Activated CD8-positive, alpha-beta memory T cell treated with anti-CD3 and anti-CD28 coated beads, Interleukin-2, amount 50 U/mL, for 24 hours (primary cell): Measurements from ENCODE around the gene ZNF100.
"Not testable (repeated sequence)": the region's sequence is repeated elsewhere in the genome, so short reads cannot be mapped to it uniquely, and the experiment has no call there.

Source experiments
- DNase-seq: peaks from one replicate; pipeline ENCODE4 v3.0.0-alpha.2; 2020; ENCODE audit errors: extremely low read depth

The ZNF100 gene

GRCh38 chr19:21767065-21767800, at the start of gene ZNF100:
TSS of gene ZNF100 (minus strand) at chr19:21767579. CDS start at chr19:21767429, 150 bp downstream.
- DNase-seq: peak; percentile 77

- no peak for DNase-seq
These were observed 45.1 kb upstream of the ZNF100 start for GRCh38 chr19:21812448-21812847.

- DNase-seq: not testable (repeated sequence)
These were observed 41.1 kb upstream of the ZNF100 start for GRCh38 chr19:21808400-21809000.

- DNase-seq: no peak
These were observed 22.2 kb upstream of the ZNF100 start for GRCh38 chr19:21789466-21790085.

DNA sequence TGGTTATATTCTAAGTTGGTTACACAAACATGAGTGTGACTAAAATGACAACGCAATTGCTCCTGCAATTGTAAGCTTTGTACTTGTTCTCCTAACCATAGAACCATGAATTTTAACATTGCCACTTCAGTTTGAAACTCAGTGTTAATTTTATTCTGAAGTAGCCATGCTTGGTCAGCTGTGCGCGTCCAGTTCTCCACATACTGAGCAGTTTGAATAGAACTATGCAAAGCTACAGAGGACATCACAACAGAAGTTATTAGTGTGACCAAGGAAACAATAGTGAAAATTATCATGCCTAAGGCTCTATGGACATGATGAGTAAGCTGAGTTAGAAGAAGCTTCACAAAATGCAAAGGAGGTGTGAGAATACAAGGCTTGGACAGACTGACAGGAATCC, 19.6 kb upstream of the ZNF100 start:
- DNase-seq: no peak

DNA sequence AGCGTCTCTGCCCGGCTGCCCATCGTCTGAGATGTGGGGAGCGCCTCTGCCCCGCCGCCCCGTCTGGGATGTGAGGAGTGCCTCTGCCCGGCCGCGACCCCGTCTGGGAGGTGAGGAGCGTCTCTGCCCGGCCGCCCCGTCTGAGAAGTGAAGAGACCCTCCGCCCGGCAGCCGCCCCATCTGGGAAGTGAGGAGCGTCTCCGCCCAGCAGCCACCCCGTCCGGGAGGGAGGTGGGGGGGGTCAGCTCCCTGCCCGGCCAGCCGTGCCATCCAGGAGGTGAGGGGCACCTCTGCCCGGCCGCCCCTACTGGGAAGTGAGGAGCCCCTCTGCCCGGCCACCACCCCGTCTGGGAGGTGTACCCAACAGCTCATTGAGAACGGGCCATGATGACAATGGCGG, 8.4 kb upstream of the ZNF100 start:
- DNase-seq: not testable (repeated sequence)

- DNase-seq: not testable (repeated sequence)
These were observed 694 bp downstream of the ZNF100 start for GRCh38 chr19:21766705-21767064.

GRCh38 chr19:21765151-21765550, 2.2 kb downstream of the ZNF100 start:
- no peak for DNase-seq

- DNase-seq: not testable (repeated sequence)
These were observed 5.8 kb downstream of the ZNF100 start for GRCh38 chr19:21761547-21761946.

DNA sequence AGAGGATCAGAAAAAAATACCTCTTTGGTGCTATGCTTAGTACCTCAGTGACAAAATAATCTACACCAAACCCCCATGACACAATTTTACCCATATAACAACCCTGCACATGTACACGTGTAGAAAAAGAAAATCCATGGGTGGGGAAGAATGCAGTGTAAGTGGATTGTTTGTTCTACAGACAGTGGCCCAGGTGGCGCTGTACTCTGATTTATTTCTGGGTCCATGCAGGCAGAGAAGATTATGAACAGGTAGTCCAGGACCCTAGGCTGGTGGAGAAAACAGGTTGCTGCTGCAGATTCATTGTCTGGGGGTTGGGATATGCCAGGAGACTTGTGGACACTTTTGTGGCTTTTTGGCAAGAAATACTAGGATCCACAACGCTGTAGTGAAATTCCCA, 9.1 kb downstream of the ZNF100 start:
- no peak for DNase-seq

GRCh38 chr19:21755555-21755954, 11.8 kb downstream of the ZNF100 start:
- DNase-seq: not testable (repeated sequence)

DNA sequence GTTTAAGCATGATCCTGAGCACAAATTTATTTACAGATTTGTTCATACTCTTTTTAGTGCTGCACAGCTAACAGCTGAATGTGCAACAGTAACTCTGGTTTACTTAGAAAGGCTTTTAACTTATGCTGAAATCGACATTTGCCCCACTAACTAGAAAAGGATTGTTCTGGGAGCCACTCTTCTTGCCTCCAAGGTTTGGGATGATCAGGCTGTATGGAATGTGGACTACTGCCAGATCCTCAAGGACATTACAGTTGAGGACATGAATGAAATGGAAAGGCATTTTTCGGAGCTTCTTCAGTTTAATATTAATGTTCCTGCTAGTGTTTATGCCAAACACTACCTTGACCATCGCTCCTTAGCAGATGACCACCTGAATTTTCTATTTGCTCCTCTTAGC, 16.0 kb downstream of the ZNF100 start:
- DNase-seq: no peak

- DNase-seq: no peak
These were observed 16.7 kb downstream of the ZNF100 start for GRCh38 chr19:21750586-21751128.

DNA sequence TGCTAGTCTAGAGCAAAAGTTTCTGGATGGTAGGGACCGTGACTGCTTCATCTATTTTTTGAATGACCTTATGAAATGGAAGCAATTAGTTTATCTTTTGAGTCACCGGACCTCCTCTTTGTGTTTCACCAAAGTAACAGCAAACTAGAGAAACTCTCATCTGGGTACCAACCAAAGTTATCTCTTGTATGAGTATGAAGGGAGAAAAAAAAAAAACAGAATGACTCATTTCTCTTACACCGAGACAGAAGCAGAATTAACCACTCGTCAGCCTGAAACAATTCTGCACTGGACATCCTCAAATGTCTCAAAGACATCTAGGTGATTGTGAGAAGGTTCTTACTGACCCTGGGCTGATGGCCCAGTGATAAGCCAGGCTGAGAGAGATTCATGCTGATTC, 18.3 kb downstream of the ZNF100 start:
- no peak for DNase-seq

- DNase-seq: no peak
These were observed 19.3 kb downstream of the ZNF100 start for GRCh38 chr19:21748088-21748487.

DNA sequence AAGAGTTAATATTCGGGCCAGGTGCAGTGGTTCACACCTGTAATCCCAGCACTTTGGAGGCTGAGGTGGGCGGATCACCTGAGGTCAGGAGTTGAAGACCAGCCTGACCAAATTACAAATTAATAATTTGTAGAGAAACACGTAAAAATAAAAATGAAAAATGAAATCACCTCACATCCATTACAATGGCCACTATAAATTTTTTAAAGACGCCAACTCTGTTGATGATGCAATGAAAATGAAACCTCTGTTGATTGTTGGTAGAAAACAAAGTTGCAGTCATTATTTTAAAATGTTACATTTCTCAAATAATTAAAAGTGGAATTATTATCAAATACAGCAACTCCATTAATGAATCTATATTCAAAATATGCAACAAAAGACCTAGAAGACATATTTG, 26.8 kb downstream of the ZNF100 start:
- DNase-seq: no peak

- not testable (repeated sequence) for DNase-seq
These were observed 40.2 kb downstream of the ZNF100 start for GRCh38 chr19:21726942-21727747.

- no peak for DNase-seq
These were observed 53.6 kb downstream of the ZNF100 start for GRCh38 chr19:21713761-21714160.

- no peak for DNase-seq
These were observed 57.9 kb downstream of the ZNF100 start for GRCh38 chr19:21709464-21709863.

- not testable (repeated sequence) for DNase-seq
These were observed 59.5 kb downstream of the ZNF100 start for GRCh38 chr19:21707878-21708277.

DNA sequence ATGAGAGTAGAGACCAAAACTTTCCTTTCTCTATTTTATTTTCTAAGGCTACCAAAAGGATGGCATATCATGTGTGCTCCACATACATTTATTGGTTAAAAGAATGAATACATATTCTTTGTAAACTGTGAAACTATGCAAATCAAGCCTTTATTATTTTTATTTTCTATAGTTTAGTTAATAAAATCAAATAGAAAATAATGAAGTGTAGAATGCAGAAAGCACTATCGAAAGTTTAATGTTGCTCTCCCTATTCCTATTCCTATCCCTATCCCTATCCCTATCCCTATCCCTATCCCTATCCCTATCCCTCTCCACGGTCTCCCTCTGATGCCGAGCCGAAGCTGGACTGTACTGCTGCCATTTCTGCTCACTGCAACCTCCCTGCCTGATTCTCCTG, 60.3 kb downstream of the ZNF100 start:
- no peak for DNase-seq

DNA sequence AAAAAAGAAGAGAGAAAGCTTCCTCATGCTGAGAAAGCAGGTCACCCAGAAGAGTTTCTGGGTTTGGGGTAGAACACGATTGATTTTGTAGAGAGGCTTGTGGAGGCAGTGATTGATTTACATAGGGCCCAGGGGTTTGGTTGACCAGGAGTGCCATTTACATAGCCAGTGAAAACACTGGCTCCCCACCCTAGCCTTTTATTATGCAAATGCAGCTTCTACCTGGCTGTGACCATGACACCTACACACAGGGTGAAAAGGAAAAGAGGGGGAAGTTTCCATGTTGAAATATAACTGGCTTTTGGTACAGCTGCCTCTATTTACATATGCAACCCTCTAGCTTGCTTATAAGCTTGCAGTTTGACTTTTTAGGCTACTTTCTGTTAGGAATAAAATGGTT, 62.0 kb downstream of the ZNF100 start:
- DNase-seq: no peak
